ENCODE measurements around the gene ATF6B.

- TF ChIP-seq, protein P1, sequence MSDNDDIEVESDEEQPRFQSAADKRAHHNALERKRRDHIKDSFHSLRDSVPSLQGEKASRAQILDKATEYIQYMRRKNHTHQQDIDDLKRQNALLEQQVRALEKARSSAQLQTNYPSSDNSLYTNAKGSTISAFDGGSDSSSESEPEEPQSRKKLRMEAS (IDR thresholded peaks at IDR 0.05; ENCODE audit: low read depth, low read length) = no peak
- TF ChIP-seq, protein P2, sequence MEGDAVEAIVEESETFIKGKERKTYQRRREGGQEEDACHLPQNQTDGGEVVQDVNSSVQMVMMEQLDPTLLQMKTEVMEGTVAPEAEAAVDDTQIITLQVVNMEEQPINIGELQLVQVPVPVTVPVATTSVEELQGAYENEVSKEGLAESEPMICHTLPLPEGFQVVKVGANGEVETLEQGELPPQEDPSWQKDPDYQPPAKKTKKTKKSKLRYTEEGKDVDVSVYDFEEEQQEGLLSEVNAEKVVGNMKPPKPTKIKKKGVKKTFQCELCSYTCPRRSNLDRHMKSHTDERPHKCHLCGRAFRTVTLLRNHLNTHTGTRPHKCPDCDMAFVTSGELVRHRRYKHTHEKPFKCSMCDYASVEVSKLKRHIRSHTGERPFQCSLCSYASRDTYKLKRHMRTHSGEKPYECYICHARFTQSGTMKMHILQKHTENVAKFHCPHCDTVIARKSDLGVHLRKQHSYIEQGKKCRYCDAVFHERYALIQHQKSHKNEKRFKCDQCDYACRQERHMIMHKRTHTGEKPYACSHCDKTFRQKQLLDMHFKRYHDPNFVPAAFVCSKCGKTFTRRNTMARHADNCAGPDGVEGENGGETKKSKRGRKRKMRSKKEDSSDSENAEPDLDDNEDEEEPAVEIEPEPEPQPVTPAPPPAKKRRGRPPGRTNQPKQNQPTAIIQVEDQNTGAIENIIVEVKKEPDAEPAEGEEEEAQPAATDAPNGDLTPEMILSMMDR (IDR thresholded peaks at IDR 0.05; ENCODE audit: low read depth, low read length) = peak; percentile 21
- TF ChIP-seq POLR2A (IDR thresholded peaks at IDR 0.05; ENCODE audit: extremely low read depth, insufficient read length) = no peak
- TF ChIP-seq MYC (IDR thresholded peaks at IDR 0.05; ENCODE audit: low read depth, low read length) = no peak
Observed at GRCh38 chr6:32166411-32167061, 38.5 kb upstream of the ATF6B start.
